ENCODE data around the gene MB.
A peak's percentile ranks its signal among the peaks of the same experiment; 100 is the strongest.
"Not testable (repeated sequence)": the region's sequence is repeated elsewhere in the genome, so short reads cannot be mapped to it uniquely, and the experiment has no call there.

MB gene

GRCh38 chr22:35617137-35617755 lies at the start of gene MB:
TSS of gene MB (minus strand) at chr22:35617329. CDS start at chr22:35617257, 72 bp downstream.
- no peak for DNase-seq (ENCODE audit: low read depth)

- not testable (repeated sequence) for DNase-seq (ENCODE audit: low read depth)
Measured at GRCh38 chr22:35666699-35667098, 49.6 kb upstream of the MB start.

- DNase-seq (ENCODE audit: low read depth): no peak
Measured at GRCh38 chr22:35664955-35665587, 47.9 kb upstream of the MB start.

GRCh38 chr22:35663371-35663770 lies 46.2 kb upstream of the MB start:
- no peak for DNase-seq (ENCODE audit: low read depth)

GRCh38 chr22:35662914-35663313 lies 45.8 kb upstream of the MB start:
- DNase-seq (ENCODE audit: low read depth): no peak

DNA sequence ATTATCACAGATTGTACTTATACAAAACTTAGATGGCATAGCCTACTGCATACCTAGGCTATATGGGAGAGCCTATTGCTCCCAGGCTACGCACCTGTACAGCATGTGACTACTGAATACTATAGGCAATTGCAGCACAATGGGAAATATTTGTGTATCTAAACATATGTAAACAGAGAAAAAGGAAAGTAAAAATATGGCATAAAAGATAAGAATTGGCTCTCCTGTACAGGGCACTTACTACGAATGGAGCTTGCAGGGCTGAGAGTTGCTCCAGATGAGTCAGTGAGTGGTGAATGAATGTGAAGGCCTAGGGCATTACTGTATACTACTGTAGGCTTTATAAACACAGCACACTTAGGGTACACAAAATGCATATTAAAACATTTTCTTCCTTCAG lies 44.3 kb upstream of the MB start:
- no peak for DNase-seq (ENCODE audit: low read depth)

DNA sequence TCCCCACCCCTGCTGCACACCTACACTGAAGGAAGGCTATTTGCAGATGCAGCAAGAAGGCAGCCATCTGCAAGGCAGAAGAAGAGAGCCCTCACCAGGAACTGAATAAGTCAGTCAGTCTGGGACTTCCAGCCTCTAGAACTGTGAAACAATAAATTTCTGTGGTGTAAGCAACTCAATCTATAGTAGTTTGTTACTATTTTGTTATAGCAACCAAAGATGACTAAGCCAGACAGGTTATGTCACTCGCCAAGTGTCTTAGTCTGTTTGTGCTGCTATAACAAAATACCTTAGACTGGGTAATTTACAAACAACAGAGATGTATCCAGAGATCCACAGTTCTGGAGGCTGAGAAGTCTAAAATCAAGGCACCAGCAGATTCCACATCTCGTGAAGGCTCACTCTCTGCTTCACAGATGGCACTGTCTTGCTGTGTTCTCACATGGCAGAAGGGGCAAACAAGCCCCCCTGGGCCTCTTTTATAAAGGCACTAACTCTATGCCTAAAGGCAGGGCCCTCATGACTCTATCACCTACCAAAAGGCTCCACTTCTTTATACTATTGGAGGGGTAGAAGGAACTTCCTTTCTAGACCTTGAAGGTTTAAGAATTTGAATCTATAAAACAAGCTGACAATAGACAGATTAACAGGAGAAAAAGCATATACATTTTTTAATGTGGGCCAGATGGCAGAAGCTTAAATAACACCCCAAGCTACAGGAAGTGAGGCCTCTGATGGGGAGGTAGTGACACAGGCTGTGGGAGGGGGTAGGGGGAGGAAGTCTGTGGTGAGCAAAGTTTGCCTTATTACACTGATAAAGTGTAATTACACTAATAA lies 43.4 kb upstream of the MB start:
- peak; percentile 68 for DNase-seq (ENCODE audit: low read depth)

- DNase-seq (ENCODE audit: low read depth): no peak
Measured at GRCh38 chr22:35657571-35658312, 40.6 kb upstream of the MB start.

DNA sequence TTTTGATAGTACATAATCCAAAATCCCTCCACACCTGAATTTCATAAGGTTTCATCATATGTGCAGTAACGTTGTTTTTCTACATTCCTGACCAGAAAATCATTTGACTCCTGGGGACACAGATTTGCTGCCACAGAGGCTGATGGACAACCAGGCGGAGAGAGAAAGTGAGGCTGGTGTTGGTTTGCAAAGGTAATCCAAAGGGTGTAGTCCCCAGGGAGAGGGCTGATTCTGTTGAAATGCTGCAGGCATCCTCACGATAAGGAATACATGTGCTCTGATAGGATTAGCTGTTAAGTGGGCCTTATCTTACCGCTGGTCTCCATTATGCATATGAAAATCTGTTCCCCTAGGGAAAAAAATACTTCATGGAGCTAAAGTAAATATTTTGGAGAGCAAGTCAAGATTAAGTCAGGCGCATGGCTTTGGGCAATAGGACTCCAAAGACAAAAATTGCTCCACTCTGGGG lies 39.2 kb upstream of the MB start:
- DNase-seq (ENCODE audit: low read depth): no peak

DNA sequence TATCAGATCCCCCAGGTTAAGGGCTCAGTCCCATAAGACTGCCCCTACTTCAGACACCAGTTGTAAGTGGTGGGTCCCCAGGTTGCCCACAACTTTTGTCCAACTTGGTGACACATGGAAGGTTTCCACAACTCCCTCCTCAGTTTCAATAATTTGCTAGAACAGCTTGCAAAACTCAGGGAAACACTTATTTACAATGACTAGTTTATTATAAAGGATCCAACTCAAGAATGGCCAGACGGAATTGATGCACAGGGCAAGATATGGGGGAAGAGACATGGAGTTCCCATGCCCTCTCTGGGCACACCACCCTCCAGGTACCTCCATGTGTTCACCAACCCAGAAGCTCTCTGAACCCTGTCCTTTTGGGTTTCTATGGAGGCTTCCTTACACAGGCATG lies 36.7 kb upstream of the MB start:
- no peak for DNase-seq (ENCODE audit: low read depth)

GRCh38 chr22:35651085-35651484 lies 34.0 kb upstream of the MB start:
- DNase-seq (ENCODE audit: low read depth): no peak

DNA sequence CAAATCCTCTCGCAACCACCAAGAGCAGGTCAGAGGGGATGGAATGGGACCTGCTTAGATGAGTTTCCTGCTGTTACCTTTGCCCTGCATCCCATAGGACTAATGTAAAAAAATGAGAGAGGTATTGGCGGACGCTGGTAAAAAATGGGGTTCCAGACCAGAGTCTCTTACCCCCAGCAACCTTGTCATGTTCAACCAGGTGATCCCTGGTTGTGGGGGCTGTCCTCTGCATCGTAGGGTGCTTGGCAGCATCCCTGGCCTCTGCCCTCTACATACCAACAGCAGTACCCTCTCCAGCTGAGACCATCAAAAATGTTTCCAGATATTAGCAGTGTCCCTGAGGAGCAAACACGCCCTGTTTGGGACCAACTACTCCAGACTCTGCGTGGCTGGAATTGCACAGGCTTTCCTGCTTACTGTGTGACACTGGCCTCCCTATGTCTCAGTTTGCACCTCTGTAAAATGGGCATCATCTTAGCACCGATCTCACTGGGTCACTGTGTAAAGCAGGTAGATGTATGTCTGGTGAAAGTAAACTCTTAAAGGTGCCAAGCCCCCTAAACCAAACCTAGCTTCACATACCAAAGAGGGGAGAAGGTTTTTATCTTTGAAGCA lies 32.6 kb upstream of the MB start:
- no peak for DNase-seq (ENCODE audit: low read depth)

- no peak for DNase-seq (ENCODE audit: low read depth)
Measured at GRCh38 chr22:35649026-35649553, 32.0 kb upstream of the MB start.

- DNase-seq (ENCODE audit: low read depth): peak; percentile 65
Measured at GRCh38 chr22:35648066-35649025, 31.2 kb upstream of the MB start, which contains the start of gene APOL6. TSS of gene APOL6 (plus strand) at chr22:35648446. CDS start at chr22:35656426, 7,980 bp downstream.

DNA sequence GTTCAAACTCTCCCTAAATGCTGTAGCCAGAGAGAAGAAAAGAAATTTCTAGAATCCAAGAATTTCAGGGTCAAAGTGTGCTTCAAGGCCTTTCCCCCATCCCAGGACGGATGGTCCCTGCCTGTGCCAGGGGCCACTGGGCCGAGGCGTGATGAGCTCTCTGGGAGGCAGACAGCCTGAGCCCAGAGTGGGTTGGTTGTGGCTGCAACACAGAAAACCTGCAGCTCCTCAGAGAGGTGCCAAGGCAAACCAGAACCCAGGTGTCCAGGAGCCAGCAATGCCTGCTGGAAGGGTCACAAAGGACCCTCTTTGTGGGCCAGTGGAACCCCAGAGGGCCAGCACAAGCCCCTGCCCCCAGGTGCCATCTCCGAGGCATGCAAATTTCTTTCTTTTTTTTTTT lies 28.5 kb upstream of the MB start:
- DNase-seq (ENCODE audit: low read depth): no peak

DNA sequence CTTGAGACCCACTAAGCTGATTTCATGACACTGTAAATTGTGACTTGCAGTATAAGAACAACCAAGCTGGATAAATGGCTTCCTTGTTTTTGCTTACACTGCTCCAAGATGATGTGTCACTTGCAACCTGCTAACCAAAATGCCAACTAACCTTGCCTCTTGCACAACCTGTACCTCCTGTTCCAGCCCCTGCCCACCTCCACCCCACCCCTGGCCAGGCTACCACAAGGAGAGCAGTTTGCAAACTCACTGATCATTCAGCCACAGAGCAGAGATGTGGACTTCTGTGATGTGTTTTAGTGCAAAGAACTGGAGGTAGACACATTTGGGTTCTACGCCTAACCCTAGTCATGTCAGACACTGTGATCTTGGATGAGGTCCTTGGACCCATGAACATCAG lies 26.9 kb upstream of the MB start:
- DNase-seq (ENCODE audit: low read depth): no peak

GRCh38 chr22:35642305-35642741 lies 25.2 kb upstream of the MB start:
- no peak for DNase-seq (ENCODE audit: low read depth)

GRCh38 chr22:35641494-35642120 lies 24.5 kb upstream of the MB start:
- DNase-seq (ENCODE audit: low read depth): no peak

- DNase-seq (ENCODE audit: low read depth): no peak
Measured at GRCh38 chr22:35638410-35638809, 21.3 kb upstream of the MB start.

DNA sequence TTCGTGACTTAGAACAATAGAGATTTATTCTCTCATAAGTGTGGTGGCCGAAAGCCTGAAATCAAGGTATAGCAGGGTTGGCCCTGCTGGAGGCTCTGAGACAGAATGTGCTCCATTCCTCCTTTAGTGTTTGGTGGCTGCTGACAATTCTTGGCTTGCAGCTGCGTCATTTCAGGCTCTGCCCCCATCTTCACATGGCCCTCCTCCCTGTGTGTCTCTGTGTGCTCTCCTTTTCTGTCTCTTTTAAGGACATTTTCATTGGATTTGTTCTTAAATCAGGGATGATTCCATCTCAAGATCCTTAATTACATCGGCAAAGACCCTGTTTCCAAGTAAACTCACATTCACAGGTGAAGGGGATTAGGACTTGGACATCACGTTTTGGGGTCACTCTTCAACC lies 20.9 kb upstream of the MB start:
- no peak for DNase-seq (ENCODE audit: low read depth)

Measured in stimulated activated CD4-positive, alpha-beta T cell treated with anti-CD3 and anti-CD28 coated beads, Interleukin-2, amount 100 ng/mL, for 4 hours (primary cell).